ENCODE data around the gene CNTNAP2. TPM values are rescaled to one million over a fixed set of nuclear protein-coding genes. Genes with fewer than 3 reads are reported as not detected.

The CNTNAP2 gene
- total RNA-seq, 1 experiment from 2014 or later = 64.5 TPM

DNA sequence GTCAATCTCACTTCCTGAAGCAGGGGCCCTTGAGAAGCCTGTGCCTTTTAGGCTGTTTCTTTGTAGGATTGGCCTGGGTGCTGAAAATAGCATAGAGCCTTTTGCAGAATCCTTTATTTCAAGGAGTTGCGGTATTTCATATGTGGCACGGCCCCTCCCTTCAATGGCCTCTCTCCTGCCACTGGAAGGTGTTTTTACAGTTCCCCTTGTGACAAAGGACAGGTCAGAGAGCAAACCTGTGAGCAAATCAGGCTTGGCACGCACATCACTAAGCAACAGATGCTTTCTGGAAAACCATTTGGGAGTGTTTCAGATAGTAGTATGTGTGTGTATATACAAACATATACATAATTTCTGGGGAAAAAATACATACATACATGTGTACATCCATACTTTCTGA, 2085.4 kb downstream of the CNTNAP2 start:
- Histone ChIP-seq H2BK5ac (ENCODE audit: insufficient read length, low read length) (no peak overlapping the region), H2AK5ac (ENCODE audit: insufficient read length, low read length) (no peak overlapping the region), H2BK20ac (ENCODE audit: low read depth, low read length, poor library complexity, severe bottlenecking) (no peak overlapping the region), H3K14ac (ENCODE audit: insufficient read depth, low read length) (no peak overlapping the region), H2BK12ac (ENCODE audit: insufficient read length, low read depth, low read length) (no peak overlapping the region), H4K8ac (replicated peaks; ENCODE audit: insufficient read length, low read depth, low read length) (no peak overlapping the region), H3T11ph (ENCODE audit: low read length) (no peak overlapping the region), H3K56ac (ENCODE audit: insufficient read length, low read depth, low read length) (no peak overlapping the region), H3K79me2 (ENCODE audit: insufficient read depth, low read length) (no peaks in the 10 kb centered on the region), H3K4me2 (ENCODE audit: insufficient read depth, insufficient read length, low read length) (no peak overlapping the region), H2AFZ (ENCODE audit: low read length) (no peak overlapping the region), H3K4ac (ENCODE audit: low read depth, low read length) (no peak overlapping the region), H3K18ac (ENCODE audit: insufficient read length, low read depth, low read length) (no peak overlapping the region), H3K9me3 (ENCODE audit: control insufficient read depth, low read depth, low read length) (no peaks in the 10 kb centered on the region), H2BK15ac (ENCODE audit: low read depth, low read length) (no peak overlapping the region), H3K23ac (ENCODE audit: insufficient read length, low read depth, low read length) (no peak overlapping the region), H3K27ac (ENCODE audit: insufficient read length, low read depth, low read length) (no peak overlapping the region), H3K79me1 (ENCODE audit: insufficient read depth, low read depth, low read length, poor library complexity, severe bottlenecking) (no peaks in the 10 kb centered on the region), H3K23me2 (ENCODE audit: insufficient read length, low read depth, low read length, poor library complexity, severe bottlenecking) (no peaks in the 10 kb centered on the region), H3K27me3 (ENCODE audit: insufficient read depth, low read length) (no peaks in the 10 kb centered on the region), H4K20me1 (ENCODE audit: control insufficient read depth, insufficient read depth, insufficient read length) (no peaks in the 10 kb centered on the region), H4K91ac (ENCODE audit: insufficient read length, low read depth, low read length) (no peak overlapping the region), H3K4me1 (ENCODE audit: insufficient read depth, low read length) (no peaks in the 10 kb centered on the region), H3K9ac (ENCODE audit: extremely low read depth, insufficient read length, low read length) (no peak overlapping the region), H4K5ac (ENCODE audit: insufficient read length, low read depth, low read length) (no peak overlapping the region), H2BK120ac (ENCODE audit: low read depth, low read length, poor library complexity, severe bottlenecking) (no peak overlapping the region)
- Mint-ChIP-seq H3K27ac (no peak overlapping the region), H3K4me1 (peaks cover 0 to 6% of the 10 kb centered on the region in 2 experiments; a peak in 1 of 4 replicates), H3K9me3 (no peaks in the 10 kb centered on the region), H3K36me3 (ENCODE audit: insufficient read depth in 1 of 3, low read depth in 3 of 3) (no peaks in the 10 kb centered on the region), H3K27me3 (ENCODE audit: low read depth) (peaks cover 4% of the 10 kb centered on the region), H3K4me3 (no peak overlapping the region)
- TF ChIP-seq CTCF (conservative IDR thresholded peaks at IDR 0.05) = no peak
- no CpG with 5 or more reads among the region's 3 CpGs for WGBS (ENCODE audit: extremely low coverage, insufficient read length, low lambda C conversion rate)
- no peak for DNase-seq
